GM12891 (cell line): Measurements from ENCODE around the gene JOSD1.

Experiments
- DNase-seq: peaks from one replicate; pipeline ENCODE4 v3.0.0; 2011; ENCODE audit warnings: low spot score; ENCODE audit not compliant: insufficient read length
- FAIRE-seq: peaks from 2 replicates; lab custom pipeline; 2011; peaks lifted over from hg19 to GRCh38; lab: Jason Lieb, UNC
- PAX5 ChIP-seq: IDR thresholded peaks from 2 replicates; pipeline ENCODE4 v1.6.1; 2011; ENCODE audit warnings: low read length, moderate library complexity, mild to moderate bottlenecking; ENCODE audit not compliant: insufficient read depth, severe bottlenecking
- POLR2A ChIP-seq: IDR thresholded peaks from 2 replicates; pipeline ENCODE4 v1.6.1; 2011; ENCODE audit warnings: low read depth, low read length, control low read depth
- POLR2AphosphoS5 ChIP-seq: IDR thresholded peaks from 2 replicates; pipeline ENCODE4 v1.6.1; 2011; ENCODE audit warnings: low read depth, low read length, control low read depth
- POU2F2 ChIP-seq: IDR thresholded peaks from 2 replicates; pipeline ENCODE4 v1.6.1; 2011; ENCODE audit warnings: low read depth, mild to moderate bottlenecking, control low read depth, low read length, moderate library complexity
- SPI1 ChIP-seq: IDR thresholded peaks from 2 replicates; pipeline ENCODE4 v1.6.1; 2011; ENCODE audit warnings: low read depth, low read length, control low read depth
- TAF1 ChIP-seq: IDR thresholded peaks from 2 replicates; pipeline ENCODE4 v1.6.1; 2011; ENCODE audit warnings: low read depth, low read length, control low read depth

Gene JOSD1

DNA sequence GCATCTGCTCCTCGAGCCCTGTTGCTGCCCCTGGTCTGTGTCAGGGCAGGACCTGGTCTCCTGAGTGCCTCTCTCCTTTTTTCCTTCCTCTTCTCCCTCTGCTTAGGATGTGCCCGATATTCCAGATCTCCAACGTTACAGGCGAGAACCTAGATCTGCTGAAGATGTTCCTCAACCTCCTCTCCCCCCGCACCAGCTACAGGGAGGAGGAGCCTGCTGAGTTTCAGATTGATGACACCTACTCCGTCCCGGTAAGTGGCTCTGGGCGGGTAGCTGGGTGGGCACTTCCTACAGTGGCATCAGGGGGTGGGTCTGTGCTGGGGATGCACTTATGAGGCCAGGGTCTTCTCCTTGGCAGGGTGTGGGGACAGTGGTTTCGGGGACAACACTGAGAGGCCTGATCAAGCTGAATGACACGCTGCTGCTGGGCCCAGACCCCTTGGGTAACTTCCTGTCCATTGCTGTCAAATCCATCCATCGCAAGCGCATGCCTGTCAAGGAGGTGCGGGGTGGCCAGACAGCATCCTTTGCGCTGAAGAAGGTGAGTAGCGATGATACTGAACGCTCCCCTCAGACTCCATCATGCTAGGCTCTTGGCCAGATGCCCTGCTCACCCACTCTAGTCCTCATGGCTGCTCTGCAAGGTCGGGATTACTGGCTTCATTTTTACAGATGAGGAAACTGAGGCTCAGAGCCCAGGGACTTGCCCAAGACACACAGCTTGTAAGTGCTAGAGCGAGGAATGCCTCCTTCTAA, 25.3 kb upstream of the JOSD1 start:
- DNase-seq (no peak), FAIRE-seq (peak; percentile 5)
- TF ChIP-seq SPI1 (no peak), PAX5 (no peak), TAF1 (no peak), POU2F2 (no peak), POLR2AphosphoS5 (no peak), POLR2A (no peak; the same call in 1 of the 2 replicates)

DNA sequence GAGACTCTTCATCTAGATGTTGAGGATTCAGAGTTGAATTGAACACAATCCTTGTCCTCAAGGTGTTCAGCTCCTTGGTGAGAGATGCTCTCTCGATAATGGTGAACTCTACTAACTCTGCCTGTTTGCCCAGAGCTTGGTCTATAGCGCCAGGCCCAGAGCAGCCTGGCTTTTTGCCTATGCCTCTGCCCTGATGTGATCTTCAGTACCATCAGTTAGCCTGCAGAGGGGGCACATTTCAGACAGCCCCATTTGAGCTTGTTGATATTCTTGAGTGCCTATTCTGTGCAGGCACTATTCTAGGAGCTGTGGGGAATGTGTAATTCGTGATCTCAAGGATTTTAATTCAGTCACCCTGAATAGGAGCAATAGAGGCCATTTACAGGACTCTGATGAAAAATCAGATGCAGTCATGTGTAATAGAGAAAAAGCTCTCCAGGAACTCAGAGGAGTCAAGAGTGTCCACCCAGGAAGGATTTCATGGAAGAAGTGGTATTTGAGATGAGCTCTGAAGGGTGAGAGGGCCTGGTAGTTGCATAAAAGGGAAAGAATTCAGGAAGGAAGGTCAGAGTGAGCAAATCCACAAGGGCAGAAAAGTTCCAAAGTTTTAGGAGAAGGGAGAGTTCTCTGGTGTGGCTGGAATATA, 24.3 kb upstream of the JOSD1 start:
- no peak for TF ChIP-seq POU2F2
- no peak for TF ChIP-seq TAF1
- TF ChIP-seq SPI1 = no peak
- TF ChIP-seq POLR2AphosphoS5 = no peak
- TF ChIP-seq PAX5 = no peak
- no peak for TF ChIP-seq POLR2A
- peak; percentile 41 for FAIRE-seq
- DNase-seq = no peak

DNA sequence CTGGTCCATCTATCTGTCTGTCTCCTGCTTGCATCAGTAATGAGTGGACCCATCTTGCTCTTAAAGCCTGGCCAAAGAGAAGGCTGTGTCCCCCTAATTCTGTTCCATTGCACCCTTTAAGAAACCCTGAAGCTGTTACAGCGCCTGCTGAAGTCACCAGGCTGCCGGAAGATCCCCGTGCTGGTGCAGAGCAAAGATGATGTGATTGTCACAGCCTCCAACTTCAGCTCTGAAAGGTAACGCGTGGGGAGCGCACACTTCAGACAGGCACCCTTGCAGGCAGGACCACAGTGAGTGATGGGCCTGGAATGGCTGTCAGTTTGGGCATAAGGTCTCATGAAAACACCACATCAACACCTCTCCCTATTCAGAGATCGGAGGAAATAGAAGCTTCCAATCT, 23.4 kb upstream of the JOSD1 start:
- FAIRE-seq (no peak), DNase-seq (no peak)

DNA sequence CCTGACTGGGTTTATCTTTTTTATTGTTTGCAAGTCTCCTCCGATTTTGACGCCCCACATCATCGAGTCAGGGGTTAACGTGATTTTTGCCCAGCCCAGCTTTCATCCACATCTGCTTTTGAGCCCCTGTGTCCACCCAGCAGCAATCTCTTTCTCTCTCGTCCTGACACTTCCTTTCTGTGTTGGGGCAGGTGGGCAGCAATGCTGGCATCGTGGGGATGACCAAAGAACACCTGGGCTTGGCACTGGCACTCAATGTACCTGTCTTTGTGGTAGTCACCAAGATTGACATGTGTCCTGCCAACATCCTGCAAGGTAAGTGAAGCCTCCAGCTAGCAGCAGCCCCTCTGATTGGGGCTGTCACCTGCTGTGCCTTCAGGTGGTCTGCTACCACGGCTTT, 20.8 kb upstream of the JOSD1 start:
- DNase-seq (no peak), FAIRE-seq (no peak)
- TF ChIP-seq POLR2AphosphoS5 (no peak), POU2F2 (no peak), TAF1 (no peak)

More for the DNA sequence above, 23.4 kb upstream of the JOSD1 start:
- TF ChIP-seq POLR2AphosphoS5 (no peak), POU2F2 (no peak), TAF1 (no peak), SPI1 (no peak), POLR2A (no peak), PAX5 (no peak)

DNA sequence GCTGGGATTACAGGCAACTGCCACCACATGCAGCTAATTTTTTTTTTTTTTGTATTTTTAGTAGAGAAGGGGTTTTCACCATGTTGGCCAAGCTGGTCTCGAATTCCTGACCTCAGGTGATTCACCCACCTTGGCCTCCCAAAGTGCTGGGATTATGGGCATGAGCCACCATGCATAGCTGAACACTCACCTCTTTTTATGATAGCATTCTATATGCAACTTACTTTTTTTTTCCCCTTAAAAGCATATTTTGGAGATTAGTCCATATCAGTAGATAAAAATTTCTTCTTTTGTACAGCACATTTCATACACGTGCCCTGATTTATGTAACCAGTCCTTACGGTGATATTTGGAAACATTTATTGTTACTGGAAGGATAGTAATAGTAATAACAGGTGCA, 19.6 kb upstream of the JOSD1 start:
- TF ChIP-seq PAX5 (no peak), POLR2AphosphoS5 (no peak), SPI1 (no peak), POU2F2 (no peak), POLR2A (no peak), TAF1 (no peak)
- FAIRE-seq (no peak), DNase-seq (no peak)

DNA sequence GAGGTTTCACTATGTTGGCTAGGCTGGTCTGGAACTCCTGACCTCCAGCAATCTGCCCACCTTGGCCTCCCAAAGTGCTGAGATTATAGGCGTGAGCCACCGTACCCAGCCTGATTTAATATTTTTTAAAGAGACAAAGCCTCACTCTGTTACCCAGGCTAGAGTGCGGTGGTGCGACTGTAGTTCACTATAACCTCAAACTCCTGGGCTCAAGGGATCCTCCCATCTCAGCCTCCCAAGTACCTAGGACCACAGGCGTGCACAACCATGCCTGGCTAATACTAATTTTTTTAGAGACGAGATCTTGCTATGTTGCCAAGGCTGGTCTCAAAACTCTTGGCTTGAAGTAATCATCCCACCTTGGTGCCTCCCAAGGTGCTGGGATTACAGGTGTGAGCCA, 18.5 kb upstream of the JOSD1 start:
- FAIRE-seq (no peak), DNase-seq (no peak)
- TF ChIP-seq PAX5 = no peak

DNA sequence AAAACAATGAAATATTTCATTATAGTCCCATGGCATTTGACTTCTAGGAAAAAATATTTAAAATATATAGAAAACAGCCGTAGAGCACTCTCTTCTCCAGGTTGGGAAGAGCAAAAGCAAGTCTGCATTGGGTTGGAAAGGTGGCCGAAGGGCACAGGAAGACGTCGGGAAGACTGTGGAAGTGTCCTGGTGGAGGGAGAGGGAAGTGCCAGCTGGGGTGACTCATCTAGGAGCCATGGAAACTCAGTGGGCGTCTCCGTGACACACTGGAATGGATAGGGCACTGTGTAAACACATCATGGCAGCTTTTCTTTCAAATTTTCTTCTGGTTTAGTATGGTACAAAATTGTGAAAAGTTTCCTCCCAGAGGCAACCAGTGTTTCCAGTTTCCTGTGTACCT, 17.7 kb upstream of the JOSD1 start:
- DNase-seq (no peak), FAIRE-seq (no peak)
- TF ChIP-seq TAF1 (no peak), POLR2A (no peak), SPI1 (no peak), POLR2AphosphoS5 (no peak), POU2F2 (no peak), PAX5 (no peak)

DNA sequence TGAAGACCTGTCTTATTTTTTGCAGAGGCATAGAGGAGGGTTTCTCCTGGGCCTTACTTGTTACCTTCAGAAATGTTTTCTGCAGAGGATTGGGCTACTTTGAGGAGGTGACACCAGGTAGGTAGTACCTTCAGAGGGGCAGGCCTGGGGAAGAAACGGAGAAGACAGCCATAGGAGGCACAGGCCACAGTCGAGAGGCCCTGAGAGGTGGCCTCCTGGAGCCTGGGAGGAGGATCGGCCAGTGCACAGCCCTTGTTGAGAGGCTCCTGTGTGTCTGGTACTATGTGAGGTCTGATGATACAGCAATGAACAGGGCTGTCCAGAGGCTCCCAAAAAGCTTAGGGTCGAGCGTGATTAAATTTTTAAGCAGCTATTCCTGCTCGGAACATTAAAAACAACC, 16.5 kb upstream of the JOSD1 start:
- DNase-seq (no peak), FAIRE-seq (no peak)
- TF ChIP-seq POU2F2 (no peak), TAF1 (no peak), POLR2A (no peak), POLR2AphosphoS5 (no peak), SPI1 (no peak), PAX5 (no peak)

DNA sequence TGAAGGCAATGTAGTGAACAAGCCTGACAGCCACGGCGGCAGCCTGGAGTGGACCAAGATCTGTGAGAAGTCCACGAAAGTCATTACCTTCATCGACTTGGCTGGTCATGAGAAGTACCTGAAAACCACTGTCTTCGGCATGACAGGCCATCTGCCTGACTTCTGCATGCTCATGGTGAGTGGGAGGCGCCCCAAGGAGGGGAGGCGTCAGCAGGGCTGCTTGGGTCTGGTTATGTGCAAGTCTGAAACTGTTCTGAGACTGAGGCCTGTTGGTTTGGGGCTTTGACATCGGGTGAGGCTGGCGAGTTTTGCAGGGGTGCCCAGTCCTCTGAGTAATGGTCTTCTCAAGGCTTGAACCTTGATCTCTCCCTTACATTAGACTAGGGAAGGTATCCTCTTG, 16.1 kb upstream of the JOSD1 start:
- no peak for TF ChIP-seq POLR2A
- TF ChIP-seq POU2F2 = no peak
- no peak for TF ChIP-seq POLR2AphosphoS5
- no peak for TF ChIP-seq PAX5
- no peak for TF ChIP-seq TAF1
- no peak for TF ChIP-seq SPI1
- FAIRE-seq = peak; percentile 50
- DNase-seq = no peak

DNA sequence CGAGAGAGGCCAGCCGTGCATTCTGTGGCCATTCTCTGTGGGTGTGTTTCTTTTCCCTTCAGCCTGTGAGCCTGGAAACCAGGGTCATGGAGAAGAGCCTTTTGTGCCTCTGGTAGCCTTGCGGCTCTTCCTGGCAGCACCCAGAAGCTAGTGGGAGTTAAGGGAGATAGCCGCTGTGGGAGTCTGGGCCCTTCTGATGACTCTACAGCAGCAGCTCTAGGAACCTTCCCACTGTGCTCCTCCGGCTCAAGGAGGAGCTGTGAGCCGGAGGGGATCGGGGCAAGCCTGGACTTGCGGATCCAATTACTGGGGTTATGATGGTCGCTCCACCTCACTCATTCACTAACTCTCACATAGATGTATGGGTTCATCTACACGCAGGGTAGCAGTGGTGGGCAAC, 15.5 kb upstream of the JOSD1 start:
- DNase-seq (no peak), FAIRE-seq (no peak)
- TF ChIP-seq POLR2AphosphoS5 = no peak
- TF ChIP-seq POLR2A = no peak
- TF ChIP-seq TAF1 = no peak
- no peak for TF ChIP-seq PAX5
- no peak for TF ChIP-seq SPI1
- TF ChIP-seq POU2F2 = no peak
